Epithelial cell of esophagus (primary cell): ENCODE data around the gene MORN1.
A peak's percentile ranks its signal among the peaks of the same experiment; 100 is the strongest.

Experiments used
- DNase-seq: peaks from one replicate; pipeline ENCODE4 v3.0.0; 2010; ENCODE audit warnings: low read depth
- H3K4me3 ChIP-seq: 2 replicates; pipeline ENCODE4 v1.5.1; 2011; ENCODE audit warnings: mild to moderate bottlenecking, low read length, control low read depth
- CTCF ChIP-seq: IDR thresholded peaks from 2 replicates; pipeline ENCODE4 v1.5.1; 2011; ENCODE audit warnings: low read depth, mild to moderate bottlenecking, low read length, control low read depth, inconsistent platforms; ENCODE audit not compliant: insufficient read depth; ENCODE audit errors: missing control alignments

The MORN1 gene

GRCh38 chr1:2294725-2295078 is 96.7 kb downstream of the MORN1 start:
- no peak for DNase-seq
- no peak overlapping the region for H3K4me3 ChIP-seq
- TF ChIP-seq CTCF = no peak

- DNase-seq = no peak
- TF ChIP-seq CTCF = no peak
- no peak overlapping the region for H3K4me3 ChIP-seq
These were observed 97.2 kb downstream of the MORN1 start for GRCh38 chr1:2294033-2294724.

GRCh38 chr1:2292725-2293450 is 98.5 kb downstream of the MORN1 start:
- TF ChIP-seq CTCF = no peak
- no peak for DNase-seq

DNA sequence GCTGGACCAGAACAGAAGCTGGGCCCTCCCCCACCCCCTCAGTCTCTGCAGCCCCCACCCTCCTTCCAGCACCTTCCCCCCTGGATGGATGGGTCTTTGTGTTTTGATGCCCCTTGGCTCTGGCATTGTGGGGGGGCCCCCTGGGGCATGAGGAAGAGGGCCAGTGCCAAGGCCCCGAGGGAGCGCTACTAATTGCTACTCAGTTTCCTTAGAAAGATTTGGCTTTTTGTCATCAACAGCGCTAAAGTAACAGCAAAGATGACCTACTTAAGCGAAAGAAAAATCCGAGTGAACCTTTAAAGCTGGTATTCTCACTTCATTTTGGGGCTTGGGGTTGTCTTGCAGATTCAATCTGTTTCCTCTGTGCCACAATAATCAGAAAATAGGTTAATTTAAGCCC is 99.8 kb downstream of the MORN1 start:
- DNase-seq = no peak
- H3K4me3 ChIP-seq = no peak overlapping the region
- no peak for TF ChIP-seq CTCF

More at GRCh38 chr1:2292725-2293450, 98.5 kb downstream of the MORN1 start:
- H3K4me3 ChIP-seq = no peak overlapping the region

GRCh38 chr1:2290595-2291510 is 100.5 kb downstream of the MORN1 start:
- H3K4me3 ChIP-seq = no peak overlapping the region

DNA sequence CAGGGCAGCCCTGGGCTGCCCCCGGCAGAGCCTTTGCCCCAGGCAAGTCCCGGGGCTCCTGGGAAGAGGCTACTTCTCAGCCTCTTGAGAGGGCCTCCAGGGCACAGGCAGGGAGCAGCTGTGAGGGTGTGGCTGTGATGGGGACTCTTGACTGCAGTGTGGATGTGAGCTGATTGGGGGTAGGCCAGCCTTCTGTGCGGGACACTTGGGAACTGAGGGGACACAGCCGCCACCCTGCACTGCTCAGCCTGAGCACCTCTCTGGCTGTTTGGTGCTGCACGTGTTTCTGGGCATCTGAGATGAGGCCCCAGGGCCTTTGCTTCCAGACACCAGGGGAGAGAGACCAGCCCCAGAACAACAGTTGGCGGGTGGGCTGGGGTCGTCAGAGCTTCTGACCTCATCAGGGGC is 101.2 kb downstream of the MORN1 start:
- TF ChIP-seq CTCF = no peak
- no peak overlapping the region for H3K4me3 ChIP-seq
- DNase-seq = no peak

More at GRCh38 chr1:2290595-2291510, 100.5 kb downstream of the MORN1 start:
- DNase-seq = peak; percentile 92
- TF ChIP-seq CTCF = no peak
